AG08396 (cell line): Measurements from ENCODE around the gene TOB2.

Source experiments
- DNase-seq: peaks from one replicate; pipeline ENCODE4 v3.0.0; 2012; ENCODE audit warnings: low spot score, mixed read lengths

The TOB2 gene

GRCh38 chr22:41384128-41384527, 62.5 kb downstream of the TOB2 start:
- no peak for DNase-seq
